CD14-positive monocyte (primary cell): ENCODE results near the gene PDE11A. TPM values are rescaled to one million over a fixed set of nuclear protein-coding genes. Genes with fewer than 3 reads are reported as not detected.

Source experiments
- DNase-seq, 3 donors: peaks; one replicate each; pipeline ENCODE4 v3.0.0-alpha.2; 2011 to 2022
- H2AFZ ChIP-seq: 2 replicates; pipeline ENCODE4 v1.6.0; 2012; ENCODE audit warnings: mild to moderate bottlenecking, low read depth, low read length, inconsistent platforms; ENCODE audit not compliant: insufficient read depth, poor library complexity, severe bottlenecking
- H3K27ac ChIP-seq, 2 donors: 1 replicate in 1 of 2; 2 replicates in 1 of 2; pipeline ENCODE4 v1.5.1; 2012 to 2013; ENCODE audit warnings: low read length in 2 of 2, control low read depth in 1 of 2, inconsistent platforms in 1 of 2, low read depth in 1 of 2, mild to moderate bottlenecking in 1 of 2
- H3K27me3 ChIP-seq, 2 donors: one replicate each; pipeline versions ENCODE4 v1.6.0 to v1.6.1; 2011 to 2013; ENCODE audit warnings: low read length in 2 of 2; ENCODE audit not compliant: control insufficient read depth in 2 of 2, insufficient read depth in 2 of 2
- H3K36me3 ChIP-seq, 2 donors: replicated peaks in 1 of 2; 1 replicate in 1 of 2; 2 replicates in 1 of 2; pipeline versions ENCODE4 v1.5.1 to v1.6.1; 2012 to 2013; ENCODE audit warnings: low read length in 2 of 2, control low read depth in 1 of 2, inconsistent platforms in 1 of 2, mild to moderate bottlenecking in 1 of 2; ENCODE audit not compliant: insufficient read depth in 2 of 2, control insufficient read depth in 1 of 2
- H3K4me1 ChIP-seq, 2 donors: 1 replicate in 1 of 2; 2 replicates in 1 of 2; pipeline versions ENCODE4 v1.5.1 to v1.6.1; 2012 to 2013; ENCODE audit warnings: low read length in 2 of 2, control low read depth in 1 of 2, inconsistent platforms in 1 of 2, mild to moderate bottlenecking in 1 of 2, moderate library complexity in 1 of 2; ENCODE audit not compliant: insufficient read depth in 2 of 2, control insufficient read depth in 1 of 2
- H3K4me2 ChIP-seq: replicated peaks from 2 replicates; pipeline ENCODE3; 2012; ENCODE audit warnings: low read length, moderate library complexity, mild to moderate bottlenecking; ENCODE audit not compliant: poor library complexity, severe bottlenecking; ENCODE audit errors: extremely low read depth
- H3K4me3 ChIP-seq, 3 experiments: fragments of 200-600 bp in 1 of 3; sonication (generic) in 1 of 3; replicated peaks in 1 of 3; 1 replicate in 2 of 3; 2 replicates in 1 of 3; pipeline ENCODE4 v1.5.1; 2011 to 2013; ENCODE audit warnings: low read length in 3 of 3, mild to moderate bottlenecking in 3 of 3, control low read depth in 2 of 3, low read depth in 2 of 3, inconsistent platforms in 1 of 3, moderate library complexity in 1 of 3
- H3K79me2 ChIP-seq: 2 replicates; pipeline ENCODE4 v1.6.0; 2012; ENCODE audit warnings: mild to moderate bottlenecking, control low read depth, inconsistent platforms, low read length, moderate library complexity; ENCODE audit not compliant: insufficient read depth
- H3K9ac ChIP-seq: 2 replicates; pipeline ENCODE4 v1.6.0; 2017; ENCODE audit warnings: low read length, mild to moderate bottlenecking; ENCODE audit not compliant: insufficient read depth, poor library complexity, severe bottlenecking
- H3K9me3 ChIP-seq, 2 donors: replicated peaks in 1 of 2; 1 replicate in 1 of 2; 2 replicates in 1 of 2; pipeline versions ENCODE4 v1.5.1 to v1.6.1; 2012 to 2013; ENCODE audit warnings: low read length in 2 of 2, control low read depth in 1 of 2; ENCODE audit not compliant: control insufficient read depth in 1 of 2, insufficient read depth in 1 of 2
- H4K20me1 ChIP-seq: 2 replicates; pipeline ENCODE4 v1.6.0; 2012; ENCODE audit warnings: mild to moderate bottlenecking, low read length, control low read depth, moderate library complexity; ENCODE audit not compliant: insufficient read depth
- H3K27ac Mint-ChIP-seq, 7 donors: one replicate each; pipeline ENCODE4 v1.8.0; 2020; ENCODE audit warnings: mild to moderate bottlenecking in 7 of 7, mixed read lengths in 7 of 7, moderate library complexity in 6 of 7, inconsistent platforms in 2 of 7
- H3K27me3 Mint-ChIP-seq, 3 donors: one replicate each; pipeline ENCODE4 v1.8.0; 2021 to 2022; ENCODE audit warnings: low read depth in 3 of 3, mild to moderate bottlenecking in 3 of 3, mixed read lengths in 3 of 3, moderate library complexity in 3 of 3, inconsistent platforms in 1 of 3
- H3K36me3 Mint-ChIP-seq, 2 donors: one replicate each; pipeline ENCODE4 v1.8.0; 2020; ENCODE audit warnings: mixed read lengths in 2 of 2, inconsistent platforms in 1 of 2, mild to moderate bottlenecking in 1 of 2
- H3K4me1 Mint-ChIP-seq: one replicate; pipeline ENCODE4 v1.8.0; 2020; ENCODE audit warnings: mild to moderate bottlenecking, mixed read lengths
- H3K4me3 Mint-ChIP-seq, 2 donors: one replicate each; pipeline ENCODE4 v1.8.0; 2020; ENCODE audit warnings: mild to moderate bottlenecking in 2 of 2, mixed read lengths in 2 of 2, moderate library complexity in 1 of 2
- H3K9me3 Mint-ChIP-seq, 7 donors: one replicate each; pipeline ENCODE4 v1.8.0; 2020 to 2022; ENCODE audit warnings: mixed read lengths in 7 of 7, mild to moderate bottlenecking in 6 of 7, moderate library complexity in 6 of 7, inconsistent platforms in 2 of 7
- CTCF ChIP-seq: fragments of 200-600 bp; IDR thresholded peaks from one replicate; pipeline ENCODE4 v1.8.0; 2022; ENCODE audit warnings: antibody characterized with exemption, mild to moderate bottlenecking
- WGBS: methylation state at CpG from one replicate; pipeline ENCODE4 v1.1.5; 2013; ENCODE audit warnings: missing lambda C conversion rate; ENCODE audit not compliant: insufficient coverage; 5-methylcytosine and 5-hydroxymethylcytosine counted together
- intact Hi-C, 2 donors: fragments of 100-400 bp; cut with micrococcal nuclease; formaldehyde crosslinking; loops; one replicate each; pipeline versions ENCODE4 v1.15.0 to v1.15.1; 2023
- polyA plus RNA-seq, 3 donors: library from polyadenylated mRNA; depleted of rRNA in 1 of 3; unstranded in 2 of 3; stranded (reverse) in 1 of 3; fragments of 300-500 nt in 2 of 3; fragments of >200 nt in 1 of 3; fragmentation: Illumina TruSeq in 2 of 3; gene quantifications; 1 replicate in 2 of 3; 2 replicates in 1 of 3; pipeline ENCODE4 v1.2.3, GENCODE V29; 2012 to 2021

The PDE11A gene
- polyA plus RNA-seq, 3 donors: not detected

- H3K27ac Mint-ChIP-seq: no peak overlapping the region
- H3K9me3 Mint-ChIP-seq: peaks cover 0 to 6% (median 3%) of the 10 kb centered on the region in 7 donors
- WGBS: 100% methylated on average over 2 of the region's 4 CpGs
- no peak overlapping the region for H2AFZ ChIP-seq
- H3K27me3 ChIP-seq: no peaks in the 10 kb centered on the region
- DNase-seq: no peak
- H3K9ac ChIP-seq: no peak overlapping the region
- no peak overlapping the region for H3K4me3 Mint-ChIP-seq
- no peak overlapping the region for H3K4me2 ChIP-seq
- no peaks in the 10 kb centered on the region for H3K4me1 ChIP-seq
- TF ChIP-seq CTCF: no peak
- no peaks in the 10 kb centered on the region for H4K20me1 ChIP-seq
- no peaks in the 10 kb centered on the region for H3K36me3 ChIP-seq
- H3K4me3 ChIP-seq: no peak overlapping the region
- intact Hi-C loops: no loop called here
- no peaks in the 10 kb centered on the region for H3K9me3 ChIP-seq
- no peak overlapping the region for H3K27ac ChIP-seq
- peaks cover 1 to 4% (median 2%) of the 10 kb centered on the region in 3 donors for H3K27me3 Mint-ChIP-seq
- peaks cover 6% of the 10 kb centered on the region for H3K4me1 Mint-ChIP-seq
- H3K79me2 ChIP-seq: no peaks in the 10 kb centered on the region
- H3K36me3 Mint-ChIP-seq: no peaks in the 10 kb centered on the region
Observed at GRCh38 chr2:177747384-177747783, 325.2 kb downstream of the PDE11A start.

DNA sequence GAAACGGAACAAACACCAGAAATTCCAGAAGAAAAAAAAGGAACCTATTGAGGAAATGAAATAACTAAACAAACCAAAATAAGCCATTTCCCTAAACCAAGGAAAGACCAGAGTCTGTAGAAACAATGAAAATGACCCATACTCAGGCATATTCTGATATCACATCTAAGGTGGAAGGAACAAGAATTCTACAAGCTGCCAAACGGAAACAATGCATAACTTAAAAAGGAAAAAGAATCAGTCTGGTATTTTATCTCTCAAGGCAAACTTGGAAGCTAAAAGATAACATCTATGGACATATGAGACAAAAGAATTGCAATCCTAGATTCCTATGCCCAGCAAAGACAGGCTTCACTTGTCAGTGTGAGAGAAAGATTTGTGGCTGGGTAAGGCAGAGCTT lies 326.2 kb downstream of the PDE11A start:
- no peak overlapping the region for H3K4me3 ChIP-seq
- no peaks in the 10 kb centered on the region for H3K79me2 ChIP-seq
- no peak overlapping the region for H3K27ac ChIP-seq
- Mint-ChIP-seq H3K9me3 (peaks cover 0 to 6% (median 3%) of the 10 kb centered on the region in 7 donors), H3K4me1 (peaks cover 6% of the 10 kb centered on the region), H3K27ac (no peak overlapping the region), H3K27me3 (peaks cover 1 to 4% (median 2%) of the 10 kb centered on the region in 3 donors), H3K4me3 (no peak overlapping the region), H3K36me3 (no peaks in the 10 kb centered on the region)
- no peak overlapping the region for H3K4me2 ChIP-seq
- H3K9me3 ChIP-seq: no peaks in the 10 kb centered on the region
- no peak overlapping the region for H3K9ac ChIP-seq
- no peaks in the 10 kb centered on the region for H4K20me1 ChIP-seq
- intact Hi-C loops: no loop called here
- no peak for DNase-seq
- WGBS: no CpG with 5 or more reads among the region's 2 CpGs
- H3K36me3 ChIP-seq: no peaks in the 10 kb centered on the region
- no peak overlapping the region for H2AFZ ChIP-seq
- no peaks in the 10 kb centered on the region for H3K27me3 ChIP-seq
- no peak for TF ChIP-seq CTCF
- H3K4me1 ChIP-seq: no peaks in the 10 kb centered on the region
